ENCODE results near the gene TLE1. TPM values are rescaled to one million over a fixed set of nuclear protein-coding genes. Genes with fewer than 3 reads are reported as not detected.

TLE1 gene
- total and polyA plus RNA-seq, 10 of the 15 experiments (the other 5 are each of a cell fraction or from before 2014, with no cell fraction given), result 0.04 to 0.23 (median 0.10) TPM; not detected in 6

DNA sequence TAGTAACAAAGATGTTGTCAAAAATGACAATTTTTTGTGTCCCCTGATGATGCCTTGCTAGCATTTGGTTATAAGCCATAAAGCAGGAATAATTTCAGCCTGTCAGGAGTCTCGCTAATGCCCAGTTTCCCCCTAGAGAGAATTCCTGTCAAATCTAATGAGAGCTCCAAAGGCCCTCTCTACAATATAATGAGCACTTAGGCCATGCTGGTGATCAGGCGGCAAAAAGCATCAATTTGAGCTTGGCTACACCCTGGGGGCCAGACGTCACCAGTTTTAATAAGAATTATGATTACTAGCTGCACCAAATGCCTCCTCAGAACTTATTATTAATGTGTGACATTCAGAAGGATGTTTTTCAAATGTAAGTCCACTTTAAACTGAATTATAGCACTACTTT is 6.1 kb downstream of the TLE1 start:
- no peaks in the 10 kb centered on the region for H3K79me2 ChIP-seq (ENCODE audit: control insufficient read depth, insufficient read depth, low read length)
- in situ Hi-C loops (cut with MboI), result no loop called here
- no peak overlapping the region for H3K9ac ChIP-seq (ENCODE audit: control insufficient read depth, insufficient read depth, low read length)
- H3K4me2 ChIP-seq (ENCODE audit: control insufficient read depth, insufficient read depth), result no peak overlapping the region
- H3K36me3 ChIP-seq (ENCODE audit: control insufficient read depth in 2 of 2, insufficient read depth in 2 of 2, low read length in 1 of 2), result no peaks in the 10 kb centered on the region
- SMC1A ChIA-PET (ENCODE audit: uncharacterized antibody, unreplicated experiment), result no interaction called here
- DNase-seq (ENCODE audit: low read depth, low spot score), result no peak
- no peak overlapping the region for H3K27ac ChIP-seq (ENCODE audit: control insufficient read depth, insufficient read depth)
- H2AFZ ChIP-seq (ENCODE audit: control insufficient read depth, low read depth, low read length), result no peak overlapping the region
- H3K4me1 ChIP-seq (ENCODE audit: control insufficient read depth, insufficient read depth, low read length), result no peaks in the 10 kb centered on the region
- no peak overlapping the region for H3K4me3 ChIP-seq
- CTCF ChIA-PET, result no interaction called here
- H4K20me1 ChIP-seq (ENCODE audit: control insufficient read depth, insufficient read depth), result no peaks in the 10 kb centered on the region
- no TSS peak for BruUV-seq (replicated peaks)
- POLR2A ChIA-PET, result interaction anchor here (0.7 kb wide), 1 partner anchor 189 kb away, joined by 3 read pairs; no protein-coding TSS in a partner anchor
- intact Hi-C loops (cut with micrococcal nuclease; ENCODE audit: unreplicated experiment), result no loop called here
- no peak for FAIRE-seq
- RAD21 ChIA-PET (ENCODE audit: unreplicated experiment), result no interaction called here
- no peaks in the 10 kb centered on the region for H3K9me3 ChIP-seq (replicated peaks; ENCODE audit: control insufficient read depth, insufficient read depth, low read length)
- no peaks in the 10 kb centered on the region; a peak in 1 of 4 replicates for H3K27me3 ChIP-seq (replicated peaks in 1 of 2; ENCODE audit: control insufficient read depth in 2 of 2, insufficient read depth in 2 of 2, low read length in 1 of 2)
- WGBS (ENCODE audit: insufficient coverage, insufficient replicate concordance, low lambda C conversion rate, missing lambda C conversion rate), result 58% methylated on average over 3 of the region's 3 CpGs
- ATAC-seq, result no peak
- TF ChIP-seq RAD51 (IDR thresholded peaks at IDR 0.05) (no peak), WRNIP1 (IDR thresholded peaks at IDR 0.05; ENCODE audit: borderline replicate concordance, low read depth, low read length) (no peak), TCF3 (IDR thresholded peaks at IDR 0.05; ENCODE audit: borderline replicate concordance, insufficient read depth, low read depth, low read length) (no peak), NR2C1 (IDR thresholded peaks at IDR 0.05) (no peak), EGR1 (IDR thresholded peaks at IDR 0.05; ENCODE audit: borderline replicate concordance in 1 of 2, low read depth in 2 of 2, low read length in 2 of 2) (no peak), HCFC1 (IDR thresholded peaks at IDR 0.05; ENCODE audit: low read length) (no peak), JUND (IDR thresholded peaks at IDR 0.05; ENCODE audit: low read depth, low read length) (no peak), IKZF1 (conservative IDR thresholded peaks at IDR 0.05) (no peak), FOXM1 (IDR thresholded peaks at IDR 0.05; ENCODE audit: low read depth, low read length) (no peak), GATAD2B (conservative IDR thresholded peaks at IDR 0.05; ENCODE audit: low read depth) (no peak), ZBTB33 (IDR thresholded peaks at IDR 0.05) (no peak), NBN (IDR thresholded peaks at IDR 0.05) (no peak), HSF1 (IDR thresholded peaks at IDR 0.05; ENCODE audit: low read depth, low read length) (no peak), SUPT20H (IDR thresholded peaks at IDR 0.05; ENCODE audit: borderline replicate concordance, control insufficient read depth, low read depth, low read length) (no peak), CBX5 (IDR thresholded peaks at IDR 0.05; ENCODE audit: low read depth) (no peak), TCF7 (IDR thresholded peaks at IDR 0.05; ENCODE audit: borderline replicate concordance) (no peak)
- TF ChIP-seq, protein P1, sequence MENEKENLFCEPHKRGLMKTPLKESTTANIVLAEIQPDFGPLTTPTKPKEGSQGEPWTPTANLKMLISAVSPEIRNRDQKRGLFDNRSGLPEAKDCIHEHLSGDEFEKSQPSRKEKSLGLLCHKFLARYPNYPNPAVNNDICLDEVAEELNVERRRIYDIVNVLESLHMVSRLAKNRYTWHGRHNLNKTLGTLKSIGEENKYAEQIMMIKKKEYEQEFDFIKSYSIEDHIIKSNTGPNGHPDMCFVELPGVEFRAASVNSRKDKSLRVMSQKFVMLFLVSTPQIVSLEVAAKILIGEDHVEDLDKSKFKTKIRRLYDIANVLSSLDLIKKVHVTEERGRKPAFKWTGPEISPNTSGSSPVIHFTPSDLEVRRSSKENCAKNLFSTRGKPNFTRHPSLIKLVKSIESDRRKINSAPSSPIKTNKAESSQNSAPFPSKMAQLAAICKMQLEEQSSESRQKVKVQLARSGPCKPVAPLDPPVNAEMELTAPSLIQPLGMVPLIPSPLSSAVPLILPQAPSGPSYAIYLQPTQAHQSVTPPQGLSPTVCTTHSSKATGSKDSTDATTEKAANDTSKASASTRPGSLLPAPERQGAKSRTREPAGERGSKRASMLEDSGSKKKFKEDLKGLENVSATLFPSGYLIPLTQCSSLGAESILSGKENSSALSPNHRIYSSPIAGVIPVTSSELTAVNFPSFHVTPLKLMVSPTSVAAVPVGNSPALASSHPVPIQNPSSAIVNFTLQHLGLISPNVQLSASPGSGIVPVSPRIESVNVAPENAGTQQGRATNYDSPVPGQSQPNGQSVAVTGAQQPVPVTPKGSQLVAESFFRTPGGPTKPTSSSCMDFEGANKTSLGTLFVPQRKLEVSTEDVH (IDR thresholded peaks at IDR 0.05; ENCODE audit: low read depth, partially characterized antibody), result no peak
- TF ChIP-seq, protein P2, sequence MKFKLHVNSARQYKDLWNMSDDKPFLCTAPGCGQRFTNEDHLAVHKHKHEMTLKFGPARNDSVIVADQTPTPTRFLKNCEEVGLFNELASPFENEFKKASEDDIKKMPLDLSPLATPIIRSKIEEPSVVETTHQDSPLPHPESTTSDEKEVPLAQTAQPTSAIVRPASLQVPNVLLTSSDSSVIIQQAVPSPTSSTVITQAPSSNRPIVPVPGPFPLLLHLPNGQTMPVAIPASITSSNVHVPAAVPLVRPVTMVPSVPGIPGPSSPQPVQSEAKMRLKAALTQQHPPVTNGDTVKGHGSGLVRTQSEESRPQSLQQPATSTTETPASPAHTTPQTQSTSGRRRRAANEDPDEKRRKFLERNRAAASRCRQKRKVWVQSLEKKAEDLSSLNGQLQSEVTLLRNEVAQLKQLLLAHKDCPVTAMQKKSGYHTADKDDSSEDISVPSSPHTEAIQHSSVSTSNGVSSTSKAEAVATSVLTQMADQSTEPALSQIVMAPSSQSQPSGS (IDR thresholded peaks at IDR 0.05; ENCODE audit: low read length), result no peak

Measured in GM12878 (cell line).